ENCODE results near the gene AHNAK. TPM values are rescaled to one million over a fixed set of nuclear protein-coding genes. Genes with fewer than 3 reads are reported as not detected.
"Not testable (repeated sequence)": the region's sequence is repeated elsewhere in the genome, so short reads cannot be mapped to it uniquely, and the experiment has no call there.

AHNAK gene
- total RNA-seq, 2 donors from 2014 or later, result 458 to 631 TPM

- Histone ChIP-seq H3K36me3 (no peaks in the 10 kb centered on the region), H3K27ac (peak within 1 kb of the TSS; percentile 89), H3K27me3 (no peaks in the 10 kb centered on the region), H3K4me3 (peak within 1 kb of the TSS; percentile 85), H3K9me3 (no peaks in the 10 kb centered on the region), H3K9ac (ENCODE audit: low read depth in 2 of 2, low read length in 2 of 2) (peak within 1 kb of the TSS; percentile 87 to 98), H3K4me1 (peaks cover 18% of the 10 kb centered on the region)
- DNase-seq, result peak; percentile 99
- intact Hi-C loops (cut with DNase I), result no loop called here
- no peak for TF ChIP-seq CTCF (IDR thresholded peaks at IDR 0.05)
These were observed 27.2 kb upstream of the AHNAK start, which contains the start of gene EEF1G for GRCh38 chr11:62573592-62574362. Gene EEF1G (minus strand): TSS chr11:62573891. CDS start chr11:62573842, 49 bp downstream.

GRCh38 chr11:62573006-62573591 is 26.5 kb upstream of the AHNAK start:
- Histone ChIP-seq H3K36me3 (no peaks in the 10 kb centered on the region), H3K27me3 (no peaks in the 10 kb centered on the region), H3K4me3 (peak overlapping the region; percentile 85), H3K9ac (ENCODE audit: low read depth in 2 of 2, low read length in 2 of 2) (peak overlapping the region; percentile 75 to 98), H3K27ac (peak overlapping the region; percentile 77), H3K9me3 (no peaks in the 10 kb centered on the region), H3K4me1 (peaks cover 18% of the 10 kb centered on the region)
- intact Hi-C loops (cut with DNase I), result no loop called here
- DNase-seq, result no peak
- TF ChIP-seq CTCF (IDR thresholded peaks at IDR 0.05), result no peak

- TF ChIP-seq CTCF (IDR thresholded peaks at IDR 0.05), result no peak
- Histone ChIP-seq H3K4me3 (peak overlapping the region; percentile 85), H3K9me3 (no peaks in the 10 kb centered on the region), H3K27ac (no peak overlapping the region), H3K27me3 (no peaks in the 10 kb centered on the region), H3K36me3 (peaks cover 3% of the 10 kb centered on the region), H3K4me1 (peaks cover 18% of the 10 kb centered on the region), H3K9ac (ENCODE audit: low read depth in 2 of 2, low read length in 2 of 2) (peak overlapping the region in 1 of 2 donors; percentile 98)
- DNase-seq, result no peak
- intact Hi-C loops (cut with DNase I), result no loop called here
These were observed 25.8 kb upstream of the AHNAK start for GRCh38 chr11:62572431-62572830.

- H3K27ac ChIP-seq; DNase-seq; H3K4me3 ChIP-seq; H3K36me3 ChIP-seq; H3K9me3 ChIP-seq; H3K9ac ChIP-seq (ENCODE audit: low read depth in 2 of 2, low read length in 2 of 2); H3K27me3 ChIP-seq; intact Hi-C loops (cut with DNase I): not testable (repeated sequence)
- peaks cover 12% of the 10 kb centered on the region for H3K4me1 ChIP-seq
These were observed 24.9 kb upstream of the AHNAK start for GRCh38 chr11:62571493-62571892.

GRCh38 chr11:62570903-62571302 is 24.3 kb upstream of the AHNAK start:
- H3K4me3 ChIP-seq; H3K9me3 ChIP-seq; DNase-seq; H3K9ac ChIP-seq (ENCODE audit: low read depth in 2 of 2, low read length in 2 of 2); H3K27me3 ChIP-seq; intact Hi-C loops (cut with DNase I); H3K27ac ChIP-seq; H3K36me3 ChIP-seq: not testable (repeated sequence)
- H3K4me1 ChIP-seq, result peaks cover 12% of the 10 kb centered on the region

GRCh38 chr11:62569611-62570010 is 23.0 kb upstream of the AHNAK start:
- Histone ChIP-seq H3K27me3 (no peaks in the 10 kb centered on the region), H3K4me3 (no peak overlapping the region), H3K27ac (no peak overlapping the region), H3K36me3 (peaks cover 10% of the 10 kb centered on the region), H3K4me1 (no peaks in the 10 kb centered on the region), H3K9me3 (no peaks in the 10 kb centered on the region), H3K9ac (ENCODE audit: low read depth in 2 of 2, low read length in 2 of 2) (no peak overlapping the region)
- DNase-seq, result no peak
- intact Hi-C loops (cut with DNase I), result no loop called here
- TF ChIP-seq CTCF (IDR thresholded peaks at IDR 0.05), result no peak
